Stimulated activated CD4-positive, alpha-beta T cell treated with anti-CD3 and anti-CD28 coated beads, Interleukin-1b, Interleukin-23, amount 100 ng/mL, for 4 hours (primary cell): ENCODE results near the gene APBA1.

Source experiments
- DNase-seq, 2 donors: peaks; one replicate each; pipeline ENCODE4 v3.0.0-alpha.2; 2020; ENCODE audit warnings: low read depth in 2 of 2

The APBA1 gene

GRCh38 chr9:69671879-69672595 is at the start of gene APBA1:
APBA1 (minus strand) TSS chr9:69672371.
- peak; percentile 29 to 51 for DNase-seq

GRCh38 chr9:69719983-69720382 is 47.8 kb upstream of the APBA1 start:
- DNase-seq, result no peak

- no peak for DNase-seq
Measured at GRCh38 chr9:69719367-69719766, 47.2 kb upstream of the APBA1 start.

- DNase-seq, result no peak
Measured at GRCh38 chr9:69718218-69718617, 46.0 kb upstream of the APBA1 start.

GRCh38 chr9:69715825-69716224 is 43.7 kb upstream of the APBA1 start:
- DNase-seq, result no peak

- DNase-seq, result no peak
Measured at GRCh38 chr9:69715096-69715495, 42.9 kb upstream of the APBA1 start.

GRCh38 chr9:69697475-69697874 is 25.3 kb upstream of the APBA1 start:
- DNase-seq, result no peak

- no peak for DNase-seq
Measured at GRCh38 chr9:69696802-69697201, 24.6 kb upstream of the APBA1 start.

GRCh38 chr9:69689991-69690538 is 17.9 kb upstream of the APBA1 start:
- DNase-seq, result no peak

GRCh38 chr9:69683927-69684326 is 11.8 kb upstream of the APBA1 start:
- DNase-seq, result no peak

- no peak for DNase-seq
Measured at GRCh38 chr9:69678843-69679538, 6.8 kb upstream of the APBA1 start.

- no peak for DNase-seq
Measured at GRCh38 chr9:69677931-69678330, 5.8 kb upstream of the APBA1 start.

- DNase-seq, result no peak
Measured at GRCh38 chr9:69675563-69675962, 3.4 kb upstream of the APBA1 start.

- no peak for DNase-seq
Measured at GRCh38 chr9:69674716-69675438, 2.7 kb upstream of the APBA1 start.

- no peak for DNase-seq
Measured at GRCh38 chr9:69674112-69674685, 2.0 kb upstream of the APBA1 start.

- DNase-seq, result no peak
Measured at GRCh38 chr9:69673311-69673640, 1.1 kb upstream of the APBA1 start.

GRCh38 chr9:69672596-69673310 is 582 bp upstream of the APBA1 start:
- peak; percentile 49 to 65 for DNase-seq

- DNase-seq, result no peak
Measured at GRCh38 chr9:69671311-69671878, 776 bp downstream of the APBA1 start.

- no peak for DNase-seq
Measured at GRCh38 chr9:69667306-69667705, 4.9 kb downstream of the APBA1 start.

- no peak for DNase-seq
Measured at GRCh38 chr9:69660304-69660703, 11.9 kb downstream of the APBA1 start.

GRCh38 chr9:69658987-69659675 is 13.0 kb downstream of the APBA1 start:
- DNase-seq, result no peak
